Measurements from ENCODE around the gene CRTC3.

CRTC3 gene

DNA sequence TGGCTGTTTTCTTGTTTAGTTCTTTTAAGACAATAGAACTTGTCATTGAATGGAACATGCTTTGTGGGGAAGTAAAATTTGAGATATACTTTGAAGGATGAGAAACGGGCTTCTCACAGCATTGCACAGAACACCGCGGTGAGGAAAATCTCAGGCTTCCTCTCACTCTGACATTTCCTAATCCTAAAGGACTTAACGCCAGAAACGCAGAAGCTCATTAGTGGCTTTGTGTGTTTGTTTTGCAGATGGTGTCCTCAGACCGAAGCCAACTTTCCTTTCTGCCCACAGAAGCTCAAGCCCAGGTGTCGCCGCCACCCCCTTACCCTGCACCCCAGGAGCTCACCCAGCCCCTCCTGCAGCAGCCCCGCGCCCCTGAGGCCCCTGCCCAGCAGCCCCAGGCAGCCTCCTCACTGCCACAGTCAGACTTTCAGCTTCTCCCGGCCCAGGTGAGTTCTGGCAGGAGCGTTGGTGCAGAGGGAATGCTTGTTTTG is 108.5 kb downstream of the CRTC3 start:
- no peak for TF ChIP-seq CTCF (IDR thresholded peaks at IDR 0.05; ENCODE audit: low read depth, low read length, missing control alignments)
- DNase-seq (ENCODE audit: extremely low read depth, low read depth), result no peak
- no peak overlapping the region for H3K4me3 ChIP-seq (replicated peaks; ENCODE audit: low read depth, low read length)

DNA sequence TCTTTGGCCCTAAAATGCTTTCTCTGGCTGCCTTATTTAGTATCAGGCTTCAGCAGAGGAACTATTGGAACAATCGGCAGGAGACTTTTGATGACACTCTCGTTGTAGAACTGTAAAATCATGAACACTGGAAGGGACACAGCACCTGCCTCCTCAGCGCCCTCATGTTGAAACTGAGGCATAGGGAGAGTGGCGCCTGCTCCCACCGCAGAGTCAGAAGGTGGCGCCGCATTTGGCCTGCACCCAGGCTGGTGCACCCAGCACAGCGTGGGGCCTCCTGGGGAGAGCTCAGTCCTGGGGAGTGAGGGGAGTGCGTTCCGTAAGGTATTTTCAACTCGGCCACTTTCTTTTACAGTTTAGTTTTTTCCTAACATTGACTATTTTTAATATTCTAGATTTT is 109.2 kb downstream of the CRTC3 start:
- DNase-seq (ENCODE audit: extremely low read depth, low read depth), result no peak
- H3K4me3 ChIP-seq (replicated peaks; ENCODE audit: low read depth, low read length), result no peak overlapping the region
- no peak for TF ChIP-seq CTCF (IDR thresholded peaks at IDR 0.05; ENCODE audit: low read depth, low read length, missing control alignments)

GRCh38 chr15:90640862-90641261 is 111.1 kb downstream of the CRTC3 start:
- TF ChIP-seq CTCF (IDR thresholded peaks at IDR 0.05; ENCODE audit: low read depth, low read length, missing control alignments), result no peak
- H3K4me3 ChIP-seq (replicated peaks; ENCODE audit: low read depth, low read length), result no peak overlapping the region
- DNase-seq (ENCODE audit: extremely low read depth, low read depth), result no peak

- H3K4me3 ChIP-seq (replicated peaks; ENCODE audit: low read depth, low read length), result no peak overlapping the region
- no peak for TF ChIP-seq CTCF (IDR thresholded peaks at IDR 0.05; ENCODE audit: low read depth, low read length, missing control alignments)
- no peak for DNase-seq (ENCODE audit: extremely low read depth, low read depth)
These were observed 112.1 kb downstream of the CRTC3 start for GRCh38 chr15:90641581-90642463.

- DNase-seq (ENCODE audit: extremely low read depth, low read depth), result no peak
- H3K4me3 ChIP-seq (replicated peaks; ENCODE audit: low read depth, low read length), result no peak overlapping the region
- TF ChIP-seq CTCF (IDR thresholded peaks at IDR 0.05; ENCODE audit: low read depth, low read length, missing control alignments), result no peak
These were observed 113.0 kb downstream of the CRTC3 start for GRCh38 chr15:90642464-90643300.

DNA sequence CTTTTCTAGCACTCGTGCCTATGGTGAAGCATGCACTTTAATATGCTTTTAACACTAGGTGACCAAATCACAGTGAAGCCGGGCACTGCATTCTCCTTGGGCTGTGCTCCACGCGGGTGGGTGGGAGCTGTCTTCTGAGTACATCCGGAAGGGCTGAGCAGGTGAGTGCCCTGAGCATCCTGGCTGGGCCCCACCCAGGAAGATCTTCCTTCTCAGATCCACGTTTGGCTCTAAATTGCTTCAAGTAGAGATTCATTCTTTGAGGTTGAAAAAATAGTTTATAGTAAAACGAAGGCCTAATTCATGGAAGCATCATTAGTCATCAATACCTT is 113.5 kb downstream of the CRTC3 start:
- TF ChIP-seq CTCF (IDR thresholded peaks at IDR 0.05; ENCODE audit: low read depth, low read length, missing control alignments), result no peak
- H3K4me3 ChIP-seq (replicated peaks; ENCODE audit: low read depth, low read length), result no peak overlapping the region
- DNase-seq (ENCODE audit: extremely low read depth, low read depth), result no peak

All from HFF-Myc (cell line).